HEK293 (cell line): ENCODE data around the gene ARL3.

Experiments used
- BCL11B ChIP-seq: fragments of 450-650 bp; formaldehyde crosslinking; IDR thresholded peaks from 2 replicates; pipeline ENCODE4 v1.5.1; 2016; ENCODE audit warnings: low read depth, missing biosample characterization, missing genetic modification characterization
- KLF16 ChIP-seq: fragments of 450-650 bp; formaldehyde crosslinking; IDR thresholded peaks from 2 replicates; pipeline ENCODE4 v1.5.1; 2017; ENCODE audit warnings: missing biosample characterization, missing genetic modification characterization
- KLF7 ChIP-seq: fragments of 450-650 bp; formaldehyde crosslinking; IDR thresholded peaks from 2 replicates; pipeline ENCODE4 v1.5.1; 2016; ENCODE audit warnings: missing biosample characterization, missing genetic modification characterization, borderline replicate concordance
- KLF8 ChIP-seq: fragments of 450-650 bp; formaldehyde crosslinking; IDR thresholded peaks from 2 replicates; pipeline ENCODE4 v1.5.1; 2016; ENCODE audit warnings: missing biosample characterization, missing genetic modification characterization
- WT1 ChIP-seq: fragments of 450-650 bp; formaldehyde crosslinking; IDR thresholded peaks from 2 replicates; pipeline ENCODE4 v1.5.1; 2016; ENCODE audit warnings: missing biosample characterization, missing genetic modification characterization
- ZBTB48 ChIP-seq: fragments of 450-650 bp; formaldehyde crosslinking; IDR thresholded peaks from 2 replicates; pipeline ENCODE4 v1.5.1; 2016; ENCODE audit warnings: missing biosample characterization, missing genetic modification characterization
- ZBTB8A ChIP-seq: fragments of 450-650 bp; formaldehyde crosslinking; IDR thresholded peaks from 2 replicates; pipeline ENCODE4 v1.5.1; 2016; ENCODE audit warnings: missing biosample characterization, missing genetic modification characterization
- ZFP3 ChIP-seq: fragments of 450-650 bp; formaldehyde crosslinking; IDR thresholded peaks from 2 replicates; pipeline ENCODE4 v1.5.1; 2016; ENCODE audit warnings: low read depth, missing biosample characterization, missing genetic modification characterization
- ZFP37 ChIP-seq: fragments of 450-650 bp; formaldehyde crosslinking; IDR thresholded peaks from 2 replicates; pipeline ENCODE4 v1.5.1; 2016; ENCODE audit warnings: missing biosample characterization, missing genetic modification characterization
- ZFP69B ChIP-seq: fragments of 450-650 bp; formaldehyde crosslinking; IDR thresholded peaks from 2 replicates; pipeline ENCODE4 v1.5.1; 2016; ENCODE audit warnings: missing biosample characterization, missing genetic modification characterization
- ZNF121 ChIP-seq: fragments of 450-650 bp; formaldehyde crosslinking; IDR thresholded peaks from 2 replicates; pipeline ENCODE4 v1.5.1; 2016; ENCODE audit warnings: missing biosample characterization, missing genetic modification characterization
- ZNF140 ChIP-seq: fragments of 450-650 bp; formaldehyde crosslinking; IDR thresholded peaks from 2 replicates; pipeline ENCODE4 v1.5.1; 2016; ENCODE audit warnings: missing biosample characterization, missing genetic modification characterization
- ZNF174 ChIP-seq: fragments of 450-650 bp; formaldehyde crosslinking; IDR thresholded peaks from 2 replicates; pipeline ENCODE4 v1.5.0; 2017; ENCODE audit warnings: missing biosample characterization, mild to moderate bottlenecking, missing genetic modification characterization
- ZNF24 ChIP-seq: fragments of 450-650 bp; formaldehyde crosslinking; IDR thresholded peaks from 2 replicates; pipeline ENCODE4 v1.5.1; 2016; ENCODE audit warnings: missing biosample characterization, missing genetic modification characterization
- ZNF335 ChIP-seq: fragments of 450-650 bp; formaldehyde crosslinking; conservative IDR thresholded peaks from 2 replicates; pipeline ENCODE4 v1.5.1; 2016; ENCODE audit warnings: missing biosample characterization, missing genetic modification characterization
- ZNF354C ChIP-seq: fragments of 450-650 bp; formaldehyde crosslinking; IDR thresholded peaks from 2 replicates; pipeline ENCODE4 v1.5.1; 2016; ENCODE audit warnings: missing biosample characterization, missing genetic modification characterization, low read depth, borderline replicate concordance
- ZNF366 ChIP-seq: fragments of 450-650 bp; formaldehyde crosslinking; conservative IDR thresholded peaks from 2 replicates; pipeline ENCODE4 v1.5.1; 2016; ENCODE audit warnings: missing biosample characterization, missing genetic modification characterization
- ZNF37A ChIP-seq: fragments of 450-650 bp; IDR thresholded peaks from 2 replicates; pipeline ENCODE4 v1.5.1; 2018; ENCODE audit warnings: missing biosample characterization, missing genetic modification characterization
- ZNF610 ChIP-seq: fragments of 450-650 bp; formaldehyde crosslinking; IDR thresholded peaks from 2 replicates; pipeline ENCODE4 v1.5.1; 2016; ENCODE audit warnings: missing biosample characterization, missing genetic modification characterization, borderline replicate concordance
- ZNF621 ChIP-seq: fragments of 450-650 bp; formaldehyde crosslinking; IDR thresholded peaks from 2 replicates; pipeline ENCODE4 v1.5.1; 2017; ENCODE audit warnings: missing biosample characterization, missing genetic modification characterization
- ZNF623 ChIP-seq: fragments of 450-650 bp; formaldehyde crosslinking; IDR thresholded peaks from 2 replicates; pipeline ENCODE4 v1.5.1; 2016; ENCODE audit warnings: missing biosample characterization, missing genetic modification characterization
- ZNF654 ChIP-seq: fragments of 450-650 bp; formaldehyde crosslinking; IDR thresholded peaks from 2 replicates; pipeline ENCODE4 v1.5.1; 2016; ENCODE audit warnings: low read depth, missing biosample characterization, missing genetic modification characterization
- ZNF830 ChIP-seq: fragments of 450-650 bp; IDR thresholded peaks from 2 replicates; pipeline ENCODE4 v1.5.0; 2018; ENCODE audit warnings: missing biosample characterization, missing genetic modification characterization, low read depth, mild to moderate bottlenecking, moderate library complexity
- ZNF837 ChIP-seq: fragments of 450-650 bp; formaldehyde crosslinking; IDR thresholded peaks from 2 replicates; pipeline ENCODE4 v1.5.1; 2016; ENCODE audit warnings: missing biosample characterization, missing genetic modification characterization
- TF ChIP-seq, protein P1 (sequence below): fragments of 450-650 bp; formaldehyde crosslinking; IDR thresholded peaks from 2 replicates; pipeline ENCODE4 v1.5.1; 2016; ENCODE audit warnings: missing biosample characterization, missing genetic modification characterization
- TF ChIP-seq, protein P2 (sequence below): fragments of 450-650 bp; formaldehyde crosslinking; IDR thresholded peaks from 2 replicates; pipeline ENCODE4 v1.5.1; 2016; ENCODE audit warnings: missing biosample characterization, missing genetic modification characterization
- TF ChIP-seq, protein P3 (sequence below): fragments of 450-650 bp; formaldehyde crosslinking; IDR thresholded peaks from 2 replicates; pipeline ENCODE4 v1.5.1; 2016; ENCODE audit warnings: missing biosample characterization, missing genetic modification characterization, low read depth
- TF ChIP-seq, protein P4 (sequence below): IDR thresholded peaks from 2 replicates; pipeline ENCODE4 v1.6.1; 2011; ENCODE audit warnings: mild to moderate bottlenecking, low read depth, low read length, borderline replicate concordance
- TF ChIP-seq, protein P5 (sequence below): fragments of 450-650 bp; formaldehyde crosslinking; IDR thresholded peaks from 2 replicates; pipeline ENCODE4 v1.5.1; 2016; ENCODE audit warnings: missing biosample characterization, missing genetic modification characterization
- TF ChIP-seq, protein P6 (sequence below): fragments of 450-650 bp; formaldehyde crosslinking; IDR thresholded peaks from 2 replicates; pipeline ENCODE4 v1.5.1; 2016; ENCODE audit warnings: missing biosample characterization, missing genetic modification characterization

Gene ARL3

DNA sequence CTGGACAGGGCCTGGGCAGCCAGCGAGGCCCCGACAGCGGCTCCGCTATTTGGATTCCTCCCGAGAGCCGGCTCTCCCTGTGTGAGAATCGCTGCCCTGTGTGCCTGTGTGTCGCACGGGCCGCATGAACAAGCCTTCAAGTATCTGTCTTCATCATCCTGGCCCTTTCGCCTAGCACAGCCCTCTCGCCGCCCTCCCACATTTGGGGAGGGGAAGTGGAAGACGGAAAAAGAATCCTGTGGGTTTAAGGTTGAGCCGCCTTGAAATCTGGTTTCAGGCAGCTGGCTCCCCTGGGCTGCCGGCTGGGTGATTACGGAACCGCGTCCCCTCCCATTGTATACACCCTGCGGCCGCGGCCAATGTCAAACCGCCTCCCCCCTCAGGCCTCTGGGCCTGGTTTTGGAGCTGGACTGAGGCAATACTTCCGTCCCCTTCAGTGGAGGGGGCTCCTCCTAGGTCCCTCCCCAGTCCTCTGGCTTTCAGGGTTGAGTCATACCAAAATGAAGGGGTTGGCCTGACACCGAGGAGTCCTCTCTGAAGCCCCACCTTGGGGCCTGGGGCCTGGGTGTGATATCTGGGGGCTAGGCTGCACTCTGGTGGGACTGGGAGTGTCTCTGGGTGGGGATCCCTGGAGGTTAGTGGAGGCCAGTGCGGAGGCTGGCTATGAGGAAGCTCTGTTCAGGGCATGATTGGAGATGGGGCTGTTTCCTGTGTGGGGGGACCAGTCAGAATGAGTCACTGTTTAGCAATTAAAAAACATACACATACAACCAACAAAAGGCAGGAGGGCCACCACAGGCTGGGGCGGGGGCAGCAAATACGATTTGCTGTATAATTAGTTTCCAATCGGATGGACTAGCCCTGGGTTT lies 68.2 kb downstream of the ARL3 start (continued):
- TF ChIP-seq, protein P1, sequence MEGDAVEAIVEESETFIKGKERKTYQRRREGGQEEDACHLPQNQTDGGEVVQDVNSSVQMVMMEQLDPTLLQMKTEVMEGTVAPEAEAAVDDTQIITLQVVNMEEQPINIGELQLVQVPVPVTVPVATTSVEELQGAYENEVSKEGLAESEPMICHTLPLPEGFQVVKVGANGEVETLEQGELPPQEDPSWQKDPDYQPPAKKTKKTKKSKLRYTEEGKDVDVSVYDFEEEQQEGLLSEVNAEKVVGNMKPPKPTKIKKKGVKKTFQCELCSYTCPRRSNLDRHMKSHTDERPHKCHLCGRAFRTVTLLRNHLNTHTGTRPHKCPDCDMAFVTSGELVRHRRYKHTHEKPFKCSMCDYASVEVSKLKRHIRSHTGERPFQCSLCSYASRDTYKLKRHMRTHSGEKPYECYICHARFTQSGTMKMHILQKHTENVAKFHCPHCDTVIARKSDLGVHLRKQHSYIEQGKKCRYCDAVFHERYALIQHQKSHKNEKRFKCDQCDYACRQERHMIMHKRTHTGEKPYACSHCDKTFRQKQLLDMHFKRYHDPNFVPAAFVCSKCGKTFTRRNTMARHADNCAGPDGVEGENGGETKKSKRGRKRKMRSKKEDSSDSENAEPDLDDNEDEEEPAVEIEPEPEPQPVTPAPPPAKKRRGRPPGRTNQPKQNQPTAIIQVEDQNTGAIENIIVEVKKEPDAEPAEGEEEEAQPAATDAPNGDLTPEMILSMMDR (tag by site-specific recombination): no peak
- TF ChIP-seq KLF7 (tag by site-specific recombination) (0 out of 2 replicates have a peak, but pooled peaks have one; percentile 35), KLF8 (tag by site-specific recombination) (no peak; the same call in none of the 2 replicates), ZNF623 (no peak), ZNF610 (tag by site-specific recombination) (no peak), ZNF335 (tag by site-specific recombination) (peak; percentile 38), ZNF830 (tag by site-specific recombination) (no peak), ZFP3 (tag by site-specific recombination) (no peak), KLF16 (0 out of 2 replicates have a peak, but pooled peaks have one; percentile 36), ZNF121 (tag by site-specific recombination) (no peak), ZNF621 (tag by site-specific recombination) (no peak), ZNF837 (no peak), ZFP37 (tag by site-specific recombination) (0 out of 2 replicates have a peak, but pooled peaks have one; percentile 59), ZNF140 (tag by site-specific recombination) (no peak), ZBTB48 (peak; percentile 57), ZNF366 (peak; percentile 27; the same call in 1 of the 2 replicates), BCL11B (tag by site-specific recombination) (no peak), ZBTB8A (tag by site-specific recombination) (peak; percentile 34), ZNF37A (tag by site-specific recombination) (no peak), ZNF654 (tag by site-specific recombination) (no peak), ZNF354C (no peak), ZNF24 (tag by site-specific recombination) (peak; percentile 69), WT1 (tag by site-specific recombination) (peak; percentile 81), ZFP69B (peak; percentile 53; the same call in 1 of the 2 replicates), ZNF174 (tag by site-specific recombination) (no peak)
- TF ChIP-seq, protein P2, sequence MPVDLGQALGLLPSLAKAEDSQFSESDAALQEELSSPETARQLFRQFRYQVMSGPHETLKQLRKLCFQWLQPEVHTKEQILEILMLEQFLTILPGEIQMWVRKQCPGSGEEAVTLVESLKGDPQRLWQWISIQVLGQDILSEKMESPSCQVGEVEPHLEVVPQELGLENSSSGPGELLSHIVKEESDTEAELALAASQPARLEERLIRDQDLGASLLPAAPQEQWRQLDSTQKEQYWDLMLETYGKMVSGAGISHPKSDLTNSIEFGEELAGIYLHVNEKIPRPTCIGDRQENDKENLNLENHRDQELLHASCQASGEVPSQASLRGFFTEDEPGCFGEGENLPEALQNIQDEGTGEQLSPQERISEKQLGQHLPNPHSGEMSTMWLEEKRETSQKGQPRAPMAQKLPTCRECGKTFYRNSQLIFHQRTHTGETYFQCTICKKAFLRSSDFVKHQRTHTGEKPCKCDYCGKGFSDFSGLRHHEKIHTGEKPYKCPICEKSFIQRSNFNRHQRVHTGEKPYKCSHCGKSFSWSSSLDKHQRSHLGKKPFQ (tag by site-specific recombination): no peak
- TF ChIP-seq, protein P3, sequence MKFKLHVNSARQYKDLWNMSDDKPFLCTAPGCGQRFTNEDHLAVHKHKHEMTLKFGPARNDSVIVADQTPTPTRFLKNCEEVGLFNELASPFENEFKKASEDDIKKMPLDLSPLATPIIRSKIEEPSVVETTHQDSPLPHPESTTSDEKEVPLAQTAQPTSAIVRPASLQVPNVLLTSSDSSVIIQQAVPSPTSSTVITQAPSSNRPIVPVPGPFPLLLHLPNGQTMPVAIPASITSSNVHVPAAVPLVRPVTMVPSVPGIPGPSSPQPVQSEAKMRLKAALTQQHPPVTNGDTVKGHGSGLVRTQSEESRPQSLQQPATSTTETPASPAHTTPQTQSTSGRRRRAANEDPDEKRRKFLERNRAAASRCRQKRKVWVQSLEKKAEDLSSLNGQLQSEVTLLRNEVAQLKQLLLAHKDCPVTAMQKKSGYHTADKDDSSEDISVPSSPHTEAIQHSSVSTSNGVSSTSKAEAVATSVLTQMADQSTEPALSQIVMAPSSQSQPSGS: 0 out of 2 replicates have a peak, but pooled peaks have one; percentile 15
- TF ChIP-seq, protein P4, sequence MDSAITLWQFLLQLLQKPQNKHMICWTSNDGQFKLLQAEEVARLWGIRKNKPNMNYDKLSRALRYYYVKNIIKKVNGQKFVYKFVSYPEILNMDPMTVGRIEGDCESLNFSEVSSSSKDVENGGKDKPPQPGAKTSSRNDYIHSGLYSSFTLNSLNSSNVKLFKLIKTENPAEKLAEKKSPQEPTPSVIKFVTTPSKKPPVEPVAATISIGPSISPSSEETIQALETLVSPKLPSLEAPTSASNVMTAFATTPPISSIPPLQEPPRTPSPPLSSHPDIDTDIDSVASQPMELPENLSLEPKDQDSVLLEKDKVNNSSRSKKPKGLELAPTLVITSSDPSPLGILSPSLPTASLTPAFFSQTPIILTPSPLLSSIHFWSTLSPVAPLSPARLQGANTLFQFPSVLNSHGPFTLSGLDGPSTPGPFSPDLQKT: no peak
- TF ChIP-seq, protein P5, sequence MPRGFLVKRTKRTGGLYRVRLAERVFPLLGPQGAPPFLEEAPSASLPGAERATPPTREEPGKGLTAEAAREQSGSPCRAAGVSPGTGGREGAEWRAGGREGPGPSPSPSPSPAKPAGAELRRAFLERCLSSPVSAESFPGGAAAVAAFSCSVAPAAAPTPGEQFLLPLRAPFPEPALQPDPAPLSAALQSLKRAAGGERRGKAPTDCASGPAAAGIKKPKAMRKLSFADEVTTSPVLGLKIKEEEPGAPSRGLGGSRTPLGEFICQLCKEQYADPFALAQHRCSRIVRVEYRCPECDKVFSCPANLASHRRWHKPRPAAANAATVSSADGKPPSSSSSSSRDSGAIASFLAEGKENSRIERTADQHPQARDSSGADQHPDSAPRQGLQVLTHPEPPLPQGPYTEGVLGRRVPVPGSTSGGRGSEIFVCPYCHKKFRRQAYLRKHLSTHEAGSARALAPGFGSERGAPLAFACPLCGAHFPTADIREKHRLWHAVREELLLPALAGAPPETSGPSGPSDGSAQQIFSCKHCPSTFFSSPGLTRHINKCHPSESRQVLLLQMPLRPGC (tag by site-specific recombination): no peak
- TF ChIP-seq, protein P6, sequence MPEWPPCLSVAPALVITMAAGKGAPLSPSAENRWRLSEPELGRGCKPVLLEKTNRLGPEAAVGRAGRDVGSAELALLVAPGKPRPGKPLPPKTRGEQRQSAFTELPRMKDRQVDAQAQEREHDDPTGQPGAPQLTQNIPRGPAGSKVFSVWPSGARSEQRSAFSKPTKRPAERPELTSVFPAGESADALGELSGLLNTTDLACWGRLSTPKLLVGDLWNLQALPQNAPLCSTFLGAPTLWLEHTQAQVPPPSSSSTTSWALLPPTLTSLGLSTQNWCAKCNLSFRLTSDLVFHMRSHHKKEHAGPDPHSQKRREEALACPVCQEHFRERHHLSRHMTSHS (tag by site-specific recombination): no peak
